GM21423 (cell line): ENCODE results near the gene EGFL7.

ENCODE experiments used
- ATAC-seq: cut with Tn5 transposase; IDR thresholded peaks from one replicate; pipeline ENCODE4 v1.9.1; 2021; ENCODE audit warnings: mild to moderate bottlenecking, moderate library complexity; ENCODE audit not compliant: unreplicated experiment

The EGFL7 gene

GRCh38 chr9:136671646-136672430 is 9.1 kb downstream of the EGFL7 start:
- no peak for ATAC-seq

GRCh38 chr9:136672431-136673087 is 9.8 kb downstream of the EGFL7 start:
- no peak for ATAC-seq

GRCh38 chr9:136673088-136673974 is 10.6 kb downstream of the EGFL7 start:
- no peak for ATAC-seq

- ATAC-seq, result no peak
Observed at GRCh38 chr9:136673975-136674785, 11.5 kb downstream of the EGFL7 start.

- no peak for ATAC-seq
Observed at GRCh38 chr9:136674786-136675349, 12.2 kb downstream of the EGFL7 start.

GRCh38 chr9:136675477-136676296 is 13.0 kb downstream of the EGFL7 start:
- no peak for ATAC-seq

- ATAC-seq, result no peak
Observed at GRCh38 chr9:136676297-136676794, 13.6 kb downstream of the EGFL7 start.

GRCh38 chr9:136676920-136677686 is 14.4 kb downstream of the EGFL7 start:
- ATAC-seq, result no peak

- ATAC-seq, result no peak
Observed at GRCh38 chr9:136678034-136678433, 15.3 kb downstream of the EGFL7 start.

- no peak for ATAC-seq
Observed at GRCh38 chr9:136678624-136679023, 15.9 kb downstream of the EGFL7 start.

- ATAC-seq, result no peak
Observed at GRCh38 chr9:136679431-136679941, 16.8 kb downstream of the EGFL7 start.

- ATAC-seq, result no peak
Observed at GRCh38 chr9:136681029-136681428, 18.3 kb downstream of the EGFL7 start.

- no peak for ATAC-seq
Observed at GRCh38 chr9:136681945-136682699, 19.4 kb downstream of the EGFL7 start.

GRCh38 chr9:136682710-136683109 is 20.0 kb downstream of the EGFL7 start:
- no peak for ATAC-seq

- ATAC-seq, result no peak
Observed at GRCh38 chr9:136683173-136683745, 20.5 kb downstream of the EGFL7 start.

- no peak for ATAC-seq
Observed at GRCh38 chr9:136683755-136684154, 21.0 kb downstream of the EGFL7 start.

GRCh38 chr9:136684339-136684738 is 21.6 kb downstream of the EGFL7 start:
- ATAC-seq, result no peak
